ENCODE measurements around the gene PLEKHH2. TPM values are rescaled to one million over a fixed set of nuclear protein-coding genes. Genes with fewer than 3 reads are reported as not detected.

The PLEKHH2 gene
- polyA plus RNA-seq, 2 donors: 2.4 to 2.6 TPM

DNA sequence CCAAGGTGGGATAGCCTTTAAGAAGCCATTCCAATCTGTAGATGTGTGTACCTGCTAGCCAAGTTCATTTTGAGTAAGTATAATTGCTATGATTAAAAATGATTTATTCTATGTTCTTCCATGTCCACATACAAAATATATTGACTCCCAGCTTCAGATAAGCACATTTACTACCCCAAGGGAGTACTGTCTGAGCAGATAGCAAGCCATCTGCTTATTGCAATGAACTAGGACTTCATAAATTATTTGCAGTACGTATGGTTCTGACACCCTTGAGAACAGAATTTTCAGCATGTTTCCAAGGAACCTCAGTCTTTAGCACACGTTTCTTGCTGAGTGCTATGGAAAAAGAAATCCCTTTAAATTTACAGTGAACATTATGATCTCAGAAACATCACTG, 173.4 kb downstream of the PLEKHH2 start:
- Histone ChIP-seq H3K27me3 (ENCODE audit: control insufficient read depth in 1 of 2, insufficient read depth in 2 of 2, low read length in 2 of 2) (no peaks in the 10 kb centered on the region), H3K9me3 (ENCODE audit: control insufficient read depth in 2 of 2, insufficient read depth in 1 of 2, low read depth in 1 of 2, low read length in 1 of 2) (no peaks in the 10 kb centered on the region), H3K4me1 (ENCODE audit: control insufficient read depth in 2 of 2, insufficient read depth in 2 of 2, low read length in 1 of 2) (no peaks in the 10 kb centered on the region), H3K4me3 (ENCODE audit: low read depth in 1 of 2, low read length in 2 of 2) (no peak overlapping the region), H3K27ac (ENCODE audit: low read depth in 2 of 2, low read length in 1 of 2) (no peak overlapping the region), H3K36me3 (ENCODE audit: control insufficient read depth in 2 of 2, insufficient read depth in 2 of 2, low read length in 1 of 2) (no peaks in the 10 kb centered on the region)
- 72 to 73% methylated on average over 2 of the region's 2 CpGs for WGBS, 2 donors

DNA sequence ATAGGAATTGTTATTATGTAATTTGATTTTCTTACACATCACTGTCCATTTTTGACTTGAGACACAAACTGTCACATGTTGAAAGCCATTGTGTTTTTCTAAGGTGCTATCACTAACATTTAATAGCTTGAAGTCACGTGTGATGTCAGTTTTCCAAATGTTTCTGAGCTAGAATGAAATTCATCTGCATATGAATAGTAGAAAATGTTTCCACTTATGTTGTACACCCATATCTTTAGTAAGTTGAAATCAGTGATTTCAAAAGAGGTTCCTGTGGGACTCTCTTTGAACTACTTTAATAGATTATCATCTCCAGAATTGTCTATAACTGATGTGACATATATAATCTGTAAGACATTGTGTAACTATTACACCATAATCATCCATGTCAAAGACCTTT, 173.8 kb downstream of the PLEKHH2 start:
- 72 to 77% methylated on average over 1 of the region's 1 CpG for WGBS, 2 donors
- H3K36me3 ChIP-seq (ENCODE audit: control insufficient read depth in 2 of 2, insufficient read depth in 2 of 2, low read length in 1 of 2): no peaks in the 10 kb centered on the region
- no peak overlapping the region for H3K4me3 ChIP-seq (ENCODE audit: low read depth in 1 of 2, low read length in 2 of 2)

GRCh38 chr2:43812006-43812405, 174.9 kb downstream of the PLEKHH2 start:
- no peaks in the 10 kb centered on the region for H3K4me1 ChIP-seq (ENCODE audit: control insufficient read depth in 2 of 2, insufficient read depth in 2 of 2, low read length in 1 of 2)
- H3K4me3 ChIP-seq (ENCODE audit: low read depth in 1 of 2, low read length in 2 of 2): no peak overlapping the region
- no peaks in the 10 kb centered on the region for H3K36me3 ChIP-seq (ENCODE audit: control insufficient read depth in 2 of 2, insufficient read depth in 2 of 2, low read length in 1 of 2)
- no peaks in the 10 kb centered on the region for H3K9me3 ChIP-seq (ENCODE audit: control insufficient read depth in 2 of 2, insufficient read depth in 1 of 2, low read depth in 1 of 2, low read length in 1 of 2)
- 80 to 84% methylated on average over 2 of the region's 2 CpGs for WGBS, 2 donors
- H3K27ac ChIP-seq (ENCODE audit: low read depth in 2 of 2, low read length in 1 of 2): no peak overlapping the region
- no peaks in the 10 kb centered on the region for H3K27me3 ChIP-seq (ENCODE audit: control insufficient read depth in 1 of 2, insufficient read depth in 2 of 2, low read length in 2 of 2)

More for the DNA sequence above, 173.8 kb downstream of the PLEKHH2 start:
- Histone ChIP-seq H3K4me1 (ENCODE audit: control insufficient read depth in 2 of 2, insufficient read depth in 2 of 2, low read length in 1 of 2) (no peaks in the 10 kb centered on the region), H3K27me3 (ENCODE audit: control insufficient read depth in 1 of 2, insufficient read depth in 2 of 2, low read length in 2 of 2) (no peaks in the 10 kb centered on the region), H3K27ac (ENCODE audit: low read depth in 2 of 2, low read length in 1 of 2) (no peak overlapping the region), H3K9me3 (ENCODE audit: control insufficient read depth in 2 of 2, insufficient read depth in 1 of 2, low read depth in 1 of 2, low read length in 1 of 2) (no peaks in the 10 kb centered on the region)

GRCh38 chr2:43812947-43813346, 175.9 kb downstream of the PLEKHH2 start:
- H3K9me3 ChIP-seq (ENCODE audit: control insufficient read depth in 2 of 2, insufficient read depth in 1 of 2, low read depth in 1 of 2, low read length in 1 of 2): no peaks in the 10 kb centered on the region
- H3K4me1 ChIP-seq (ENCODE audit: control insufficient read depth in 2 of 2, insufficient read depth in 2 of 2, low read length in 1 of 2): no peaks in the 10 kb centered on the region
- no peak overlapping the region for H3K27ac ChIP-seq (ENCODE audit: low read depth in 2 of 2, low read length in 1 of 2)
- H3K36me3 ChIP-seq (ENCODE audit: control insufficient read depth in 2 of 2, insufficient read depth in 2 of 2, low read length in 1 of 2): no peaks in the 10 kb centered on the region
- 57 to 58% methylated on average over 2 of the region's 2 CpGs for WGBS, 2 donors
- no peaks in the 10 kb centered on the region for H3K27me3 ChIP-seq (ENCODE audit: control insufficient read depth in 1 of 2, insufficient read depth in 2 of 2, low read length in 2 of 2)
- no peak overlapping the region for H3K4me3 ChIP-seq (ENCODE audit: low read depth in 1 of 2, low read length in 2 of 2)

DNA sequence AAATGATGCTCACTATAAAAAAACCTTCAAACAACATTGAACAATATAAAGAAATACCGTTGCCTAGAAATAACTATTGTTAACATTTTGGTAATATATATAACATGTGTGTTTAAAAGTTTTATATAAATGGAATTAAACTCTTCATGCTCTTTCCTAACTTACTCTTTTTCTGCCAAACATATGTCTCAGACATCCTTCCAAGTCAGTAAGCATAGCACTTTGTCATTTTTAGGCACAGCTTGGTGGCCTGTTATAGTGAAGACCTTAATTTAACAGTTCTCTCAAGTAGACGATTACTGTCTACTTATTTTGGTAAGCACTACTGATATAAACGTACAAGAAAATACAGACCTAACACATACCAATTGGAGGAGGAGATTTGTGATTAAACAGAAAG, 177.7 kb downstream of the PLEKHH2 start:
- no peaks in the 10 kb centered on the region for H3K36me3 ChIP-seq (ENCODE audit: control insufficient read depth in 2 of 2, insufficient read depth in 2 of 2, low read length in 1 of 2)
- H3K27me3 ChIP-seq (ENCODE audit: control insufficient read depth in 1 of 2, insufficient read depth in 2 of 2, low read length in 2 of 2): no peaks in the 10 kb centered on the region
- H3K27ac ChIP-seq (ENCODE audit: low read depth in 2 of 2, low read length in 1 of 2): no peak overlapping the region
- no peaks in the 10 kb centered on the region for H3K9me3 ChIP-seq (ENCODE audit: control insufficient read depth in 2 of 2, insufficient read depth in 1 of 2, low read depth in 1 of 2, low read length in 1 of 2)
- H3K4me3 ChIP-seq (ENCODE audit: low read depth in 1 of 2, low read length in 2 of 2): no peak overlapping the region
- 81 to 82% methylated on average over 3 of the region's 3 CpGs for WGBS, 2 donors
- H3K4me1 ChIP-seq (ENCODE audit: control insufficient read depth in 2 of 2, insufficient read depth in 2 of 2, low read length in 1 of 2): no peaks in the 10 kb centered on the region

Other genes with a start within 250 kb of the PLEKHH2 start
- gene THADA, start 41.2 kb upstream of the PLEKHH2 start, polyA plus RNA-seq: 10 to 100 TPM in 1 of 2 donors, 1 to 10 TPM in 1; 8.3 to 13.2 TPM
- under 1 TPM; 0.26 to 0.45 TPM for gene C1GALT1C1L, start 39.2 kb downstream of the PLEKHH2 start, polyA plus RNA-seq
- gene DYNC2LI1, start 136.8 kb downstream of the PLEKHH2 start, polyA plus RNA-seq: 10 to 100 TPM in 1 of 2 donors, 1 to 10 TPM in 1; 7.9 to 10.4 TPM
- gene ABCG5, start 201.6 kb downstream of the PLEKHH2 start, polyA plus RNA-seq: under 1 TPM in 1 of 2 donors, not detected in 1; 0.01 TPM
- gene ABCG8, start 201.7 kb downstream of the PLEKHH2 start, polyA plus RNA-seq: not detected